HUES48 (cell line): ENCODE measurements around the gene ZNF488.

Experiments
- H3K27ac ChIP-seq: one replicate; pipeline ENCODE4 v1.7.0; 2013; ENCODE audit warnings: low read depth, low read length, inconsistent platforms
- H3K27me3 ChIP-seq: 2 replicates; pipeline ENCODE4 v1.6.1; 2013; ENCODE audit warnings: mild to moderate bottlenecking, low read length; ENCODE audit not compliant: control insufficient read depth, insufficient read depth
- H3K36me3 ChIP-seq: 2 replicates; pipeline ENCODE4 v1.6.1; 2013; ENCODE audit warnings: low read length; ENCODE audit not compliant: control insufficient read depth, insufficient read depth
- H3K4me1 ChIP-seq: 2 replicates; pipeline ENCODE4 v1.6.1; 2013; ENCODE audit warnings: mild to moderate bottlenecking, low read length; ENCODE audit not compliant: control insufficient read depth, insufficient read depth
- H3K4me3 ChIP-seq: 2 replicates; pipeline ENCODE4 v1.5.1; 2013; ENCODE audit warnings: mild to moderate bottlenecking, low read depth, low read length
- H3K9ac ChIP-seq: 2 replicates; pipeline ENCODE4 v1.6.1; 2013; ENCODE audit warnings: mild to moderate bottlenecking, low read depth, low read length, moderate library complexity
- H3K9me3 ChIP-seq: 2 replicates; pipeline ENCODE4 v1.6.1; 2013; ENCODE audit warnings: low read length; ENCODE audit not compliant: control insufficient read depth, insufficient read depth

ZNF488 gene, protein sequence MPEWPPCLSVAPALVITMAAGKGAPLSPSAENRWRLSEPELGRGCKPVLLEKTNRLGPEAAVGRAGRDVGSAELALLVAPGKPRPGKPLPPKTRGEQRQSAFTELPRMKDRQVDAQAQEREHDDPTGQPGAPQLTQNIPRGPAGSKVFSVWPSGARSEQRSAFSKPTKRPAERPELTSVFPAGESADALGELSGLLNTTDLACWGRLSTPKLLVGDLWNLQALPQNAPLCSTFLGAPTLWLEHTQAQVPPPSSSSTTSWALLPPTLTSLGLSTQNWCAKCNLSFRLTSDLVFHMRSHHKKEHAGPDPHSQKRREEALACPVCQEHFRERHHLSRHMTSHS

DNA sequence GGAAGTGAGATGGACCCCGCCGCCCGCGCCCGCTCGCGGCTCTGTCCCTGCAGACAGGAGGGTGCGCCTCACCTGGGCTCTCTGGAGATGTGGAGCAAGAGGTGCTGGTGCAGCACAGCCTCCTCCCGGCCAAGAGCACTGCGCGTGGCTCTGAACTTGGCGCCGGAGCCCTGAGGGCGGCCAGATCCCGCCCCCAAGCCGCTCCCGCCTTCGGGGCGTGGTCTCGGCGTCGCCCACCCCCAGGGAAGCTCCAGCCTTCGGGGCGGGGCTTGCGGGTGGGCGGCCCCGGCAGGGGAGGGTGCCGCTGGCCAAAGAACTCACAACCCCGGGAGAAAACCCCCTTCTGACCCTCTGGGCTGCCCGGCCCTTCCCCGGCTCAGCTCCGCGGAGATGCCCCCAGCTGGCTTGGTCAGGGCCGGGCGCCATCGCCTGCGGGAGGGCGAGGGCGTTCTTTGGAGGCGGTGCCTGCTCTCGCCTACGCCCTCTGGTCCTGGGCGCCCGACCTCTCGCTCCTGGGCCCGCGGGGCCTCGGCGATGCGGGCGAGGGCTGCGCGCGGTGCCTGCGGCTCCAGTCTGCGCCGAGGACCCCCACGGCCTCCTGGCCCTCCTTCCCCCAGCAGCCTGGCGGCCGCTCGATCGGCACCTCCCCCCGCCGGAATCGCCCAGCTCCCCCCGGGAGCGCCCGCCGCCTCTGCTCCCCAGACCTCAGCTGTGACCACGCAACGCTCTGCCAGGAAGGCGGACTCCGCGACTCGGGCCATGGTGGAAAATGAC lies at the start of gene ZNF488:
Gene ZNF488 (minus strand): TSS at position 146 of the 774 bp plus-strand sequence. CDS start 15,464 bp downstream, outside the sequence.
- H3K36me3 ChIP-seq, result no peaks in the 10 kb centered on the region; the same call in 1 of the 2 replicates
- peaks cover 10% of the 10 kb centered on the region for H3K27me3 ChIP-seq
- H3K4me3 ChIP-seq, result peak within 1 kb of the TSS; percentile 91
- H3K27ac ChIP-seq, result peak within 1 kb of the TSS; percentile 79
- peak within 1 kb of the TSS; percentile 61 for H3K9ac ChIP-seq
- peaks cover 25% of the 10 kb centered on the region for H3K4me1 ChIP-seq
- peaks cover 3% of the 10 kb centered on the region; the same call in 1 of the 2 replicates for H3K9me3 ChIP-seq

DNA sequence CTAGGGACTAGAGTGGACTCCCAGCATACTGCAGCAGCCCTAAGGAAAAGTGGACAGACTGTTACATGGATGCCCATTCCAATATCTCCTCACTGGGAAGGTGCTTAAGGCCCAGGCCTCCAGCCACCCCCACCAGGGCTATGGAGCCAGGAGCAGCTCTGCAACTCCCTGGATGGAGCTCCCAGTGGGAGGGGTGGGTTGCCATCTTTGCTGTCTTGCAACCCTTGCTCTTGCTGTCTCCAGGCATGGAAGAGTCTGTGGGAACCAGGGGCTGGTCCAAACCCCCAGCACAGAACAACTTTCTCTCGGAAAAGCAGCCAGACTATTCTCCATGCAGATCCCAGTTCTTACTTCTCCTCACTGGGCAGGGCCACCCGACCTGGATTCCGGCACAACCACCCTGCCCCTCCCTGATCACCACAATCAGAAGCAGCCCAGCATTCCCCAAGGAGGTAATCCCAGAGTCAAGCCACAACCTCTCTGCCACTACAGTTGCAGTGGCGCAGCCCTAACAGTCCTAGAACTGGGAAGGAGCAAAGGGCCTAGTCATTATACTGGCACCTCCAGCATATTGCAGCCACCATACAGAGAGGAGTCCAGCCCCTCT lies 41.8 kb upstream of the ZNF488 start:
- no peaks in the 10 kb centered on the region for H3K9me3 ChIP-seq
- no peak overlapping the region for H3K9ac ChIP-seq
- peaks cover 1% of the 10 kb centered on the region; the same call in 1 of the 2 replicates for H3K4me1 ChIP-seq
- no peaks in the 10 kb centered on the region for H3K27me3 ChIP-seq
- H3K27ac ChIP-seq, result no peak overlapping the region
- no peaks in the 10 kb centered on the region for H3K36me3 ChIP-seq
- no peak overlapping the region for H3K4me3 ChIP-seq

- Histone ChIP-seq H3K27ac (no peak overlapping the region), H3K4me3 (no peak overlapping the region), H3K4me1 (peaks cover 8% of the 10 kb centered on the region; the same call in 1 of the 2 replicates), H3K9me3 (no peaks in the 10 kb centered on the region), H3K27me3 (no peaks in the 10 kb centered on the region), H3K9ac (no peak overlapping the region), H3K36me3 (no peaks in the 10 kb centered on the region)
Observed at GRCh38 chr10:47424231-47424630, 40.1 kb upstream of the ZNF488 start.

- Histone ChIP-seq H3K9me3 (no peaks in the 10 kb centered on the region), H3K9ac (no peak overlapping the region), H3K27me3 (no peaks in the 10 kb centered on the region), H3K27ac (no peak overlapping the region), H3K36me3 (no peaks in the 10 kb centered on the region), H3K4me3 (no peak overlapping the region), H3K4me1 (peaks cover 8% of the 10 kb centered on the region; the same call in 1 of the 2 replicates)
Observed at GRCh38 chr10:47423476-47423875, 39.4 kb upstream of the ZNF488 start.

- peaks cover 8% of the 10 kb centered on the region; the same call in 1 of the 2 replicates for H3K4me1 ChIP-seq
- no peak overlapping the region for H3K4me3 ChIP-seq
- no peaks in the 10 kb centered on the region for H3K27me3 ChIP-seq
- H3K36me3 ChIP-seq, result no peaks in the 10 kb centered on the region
- no peak overlapping the region for H3K27ac ChIP-seq
- no peak overlapping the region for H3K9ac ChIP-seq
- H3K9me3 ChIP-seq, result no peaks in the 10 kb centered on the region
Observed at GRCh38 chr10:47421057-47421952, 37.2 kb upstream of the ZNF488 start.

GRCh38 chr10:47420305-47421056 lies 36.4 kb upstream of the ZNF488 start:
- H3K4me3 ChIP-seq, result no peak overlapping the region
- H3K36me3 ChIP-seq, result no peaks in the 10 kb centered on the region
- H3K9me3 ChIP-seq, result no peaks in the 10 kb centered on the region
- H3K4me1 ChIP-seq, result peaks cover 8% of the 10 kb centered on the region; the same call in 1 of the 2 replicates
- H3K27ac ChIP-seq, result no peak overlapping the region
- no peaks in the 10 kb centered on the region for H3K27me3 ChIP-seq
- H3K9ac ChIP-seq, result no peak overlapping the region

DNA sequence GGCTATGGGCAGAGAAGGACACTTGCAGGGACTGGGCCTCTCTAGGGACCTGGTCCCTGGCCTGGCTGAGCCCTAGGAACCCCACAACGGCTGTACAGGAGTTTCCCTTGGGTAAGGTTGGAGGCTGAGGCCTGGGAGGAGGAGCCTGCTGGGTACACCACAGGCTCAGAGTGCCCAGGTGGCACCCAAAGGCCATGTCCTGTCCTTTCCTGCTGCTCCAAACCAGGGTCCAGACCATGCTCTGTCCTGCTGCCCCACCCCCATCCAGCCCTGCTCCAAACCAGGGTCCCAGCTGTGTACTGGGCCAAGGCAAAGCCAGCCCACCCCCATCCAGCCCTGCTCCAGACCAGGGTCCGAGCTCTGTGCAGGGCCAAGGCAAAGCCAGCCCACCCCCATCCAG lies 35.3 kb upstream of the ZNF488 start:
- H3K27me3 ChIP-seq, result no peaks in the 10 kb centered on the region
- H3K9ac ChIP-seq, result no peak overlapping the region
- H3K27ac ChIP-seq, result no peak overlapping the region
- no peaks in the 10 kb centered on the region for H3K36me3 ChIP-seq
- H3K9me3 ChIP-seq, result no peaks in the 10 kb centered on the region
- H3K4me1 ChIP-seq, result peaks cover 8% of the 10 kb centered on the region; the same call in 1 of the 2 replicates
- no peak overlapping the region for H3K4me3 ChIP-seq

DNA sequence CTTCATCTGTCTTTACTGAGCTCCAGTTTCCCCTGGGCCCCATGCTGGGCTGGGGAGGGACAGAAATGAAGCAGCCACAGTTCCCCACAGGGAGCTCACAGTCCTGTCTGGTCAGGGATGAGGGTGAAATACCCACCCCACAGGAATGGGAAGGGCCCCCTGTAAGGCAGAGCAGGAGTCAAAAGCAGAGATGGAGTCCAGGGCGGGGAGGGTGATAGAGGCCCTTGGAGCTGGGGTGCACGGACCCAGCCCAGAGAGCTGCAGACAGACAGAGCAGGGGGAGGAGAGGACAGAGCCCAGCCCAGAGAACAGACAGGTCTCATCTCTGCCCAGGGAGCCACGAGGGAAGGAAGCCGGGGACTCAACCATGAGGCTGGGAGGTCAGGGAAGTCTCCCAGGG lies 34.9 kb upstream of the ZNF488 start:
- no peaks in the 10 kb centered on the region for H3K9me3 ChIP-seq
- no peak overlapping the region for H3K4me3 ChIP-seq
- H3K9ac ChIP-seq, result no peak overlapping the region
- H3K27ac ChIP-seq, result no peak overlapping the region
- H3K27me3 ChIP-seq, result no peaks in the 10 kb centered on the region
- no peaks in the 10 kb centered on the region for H3K36me3 ChIP-seq
- peaks cover 8% of the 10 kb centered on the region; the same call in 1 of the 2 replicates for H3K4me1 ChIP-seq

- no peak overlapping the region for H3K9ac ChIP-seq
- no peaks in the 10 kb centered on the region for H3K36me3 ChIP-seq
- H3K27me3 ChIP-seq, result no peaks in the 10 kb centered on the region
- no peak overlapping the region for H3K4me3 ChIP-seq
- H3K9me3 ChIP-seq, result no peaks in the 10 kb centered on the region
- peaks cover 8% of the 10 kb centered on the region; the same call in 1 of the 2 replicates for H3K4me1 ChIP-seq
- no peak overlapping the region for H3K27ac ChIP-seq
Observed at GRCh38 chr10:47418321-47418720, 34.2 kb upstream of the ZNF488 start.
